Measurements from ENCODE around the gene EVC2.

Gene EVC2, protein sequence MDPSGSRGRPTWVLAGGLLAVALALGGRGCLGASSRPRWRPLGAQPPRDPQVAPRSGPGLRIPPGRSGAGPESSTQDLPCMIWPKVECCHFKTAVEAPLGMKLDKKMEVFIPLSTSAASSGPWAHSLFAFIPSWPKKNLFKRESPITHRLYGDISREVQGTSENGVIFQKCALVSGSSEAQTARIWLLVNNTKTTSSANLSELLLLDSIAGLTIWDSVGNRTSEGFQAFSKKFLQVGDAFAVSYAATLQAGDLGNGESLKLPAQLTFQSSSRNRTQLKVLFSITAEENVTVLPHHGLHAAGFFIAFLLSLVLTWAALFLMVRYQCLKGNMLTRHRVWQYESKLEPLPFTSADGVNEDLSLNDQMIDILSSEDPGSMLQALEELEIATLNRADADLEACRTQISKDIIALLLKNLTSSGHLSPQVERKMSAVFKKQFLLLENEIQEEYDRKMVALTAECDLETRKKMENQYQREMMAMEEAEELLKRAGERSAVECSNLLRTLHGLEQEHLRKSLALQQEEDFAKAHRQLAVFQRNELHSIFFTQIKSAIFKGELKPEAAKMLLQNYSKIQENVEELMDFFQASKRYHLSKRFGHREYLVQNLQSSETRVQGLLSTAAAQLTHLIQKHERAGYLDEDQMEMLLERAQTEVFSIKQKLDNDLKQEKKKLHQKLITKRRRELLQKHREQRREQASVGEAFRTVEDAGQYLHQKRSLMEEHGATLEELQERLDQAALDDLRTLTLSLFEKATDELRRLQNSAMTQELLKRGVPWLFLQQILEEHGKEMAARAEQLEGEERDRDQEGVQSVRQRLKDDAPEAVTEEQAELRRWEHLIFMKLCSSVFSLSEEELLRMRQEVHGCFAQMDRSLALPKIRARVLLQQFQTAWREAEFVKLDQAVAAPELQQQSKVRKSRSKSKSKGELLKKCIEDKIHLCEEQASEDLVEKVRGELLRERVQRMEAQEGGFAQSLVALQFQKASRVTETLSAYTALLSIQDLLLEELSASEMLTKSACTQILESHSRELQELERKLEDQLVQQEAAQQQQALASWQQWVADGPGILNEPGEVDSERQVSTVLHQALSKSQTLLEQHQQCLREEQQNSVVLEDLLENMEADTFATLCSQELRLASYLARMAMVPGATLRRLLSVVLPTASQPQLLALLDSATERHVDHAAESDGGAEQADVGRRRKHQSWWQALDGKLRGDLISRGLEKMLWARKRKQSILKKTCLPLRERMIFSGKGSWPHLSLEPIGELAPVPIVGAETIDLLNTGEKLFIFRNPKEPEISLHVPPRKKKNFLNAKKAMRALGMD

DNA sequence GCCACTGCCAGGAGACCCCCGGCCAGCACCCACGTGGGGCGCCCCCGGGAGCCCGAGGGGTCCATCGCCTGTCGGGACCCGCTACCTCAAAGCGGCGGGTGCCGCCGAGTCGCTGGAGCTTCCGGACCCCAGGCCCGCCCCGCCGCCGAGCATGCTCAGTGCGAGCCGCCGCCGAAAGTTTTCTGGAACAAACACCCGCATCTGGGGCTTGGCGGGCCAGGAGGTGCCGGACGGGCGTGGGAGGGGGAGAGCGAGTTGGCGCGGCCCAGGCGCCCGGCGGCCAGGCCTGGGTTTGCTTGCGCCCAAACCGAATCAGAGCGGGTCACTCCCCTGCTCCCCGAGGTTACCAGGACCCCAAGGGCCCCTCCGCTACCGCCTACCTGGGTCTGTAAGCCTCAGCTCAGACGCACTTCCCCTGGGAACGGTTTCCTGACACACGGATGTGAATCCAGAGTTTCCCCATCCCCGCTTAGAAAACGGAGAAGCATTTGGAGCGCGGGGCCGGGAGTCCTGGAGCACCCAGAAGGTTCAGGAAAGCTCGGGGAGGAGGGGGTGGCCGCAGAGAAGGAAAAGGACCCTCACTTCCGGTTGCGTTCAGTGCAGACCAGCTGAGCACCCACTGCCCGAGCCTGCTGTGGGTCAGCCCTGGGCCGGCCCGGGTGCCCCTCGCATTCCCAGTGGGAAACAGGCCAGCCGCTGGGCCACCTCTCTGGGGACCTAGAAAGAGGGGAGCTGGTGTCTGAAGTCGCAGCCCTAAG lies at the start of gene EVC2:
TSS of gene EVC2 (minus strand) at position 111 of the 758 bp plus-strand sequence. CDS start at position 65, 46 bp downstream.
- DNase-seq (ENCODE audit: low read depth in 2 of 2), result peak; percentile 56 to 80
- peak within 1 kb of the TSS; percentile 67 to 73 for H3K4me3 ChIP-seq (replicated peaks in 1 of 2; ENCODE audit: low read depth in 2 of 2, low read length in 2 of 2)
- TF ChIP-seq, protein P1, sequence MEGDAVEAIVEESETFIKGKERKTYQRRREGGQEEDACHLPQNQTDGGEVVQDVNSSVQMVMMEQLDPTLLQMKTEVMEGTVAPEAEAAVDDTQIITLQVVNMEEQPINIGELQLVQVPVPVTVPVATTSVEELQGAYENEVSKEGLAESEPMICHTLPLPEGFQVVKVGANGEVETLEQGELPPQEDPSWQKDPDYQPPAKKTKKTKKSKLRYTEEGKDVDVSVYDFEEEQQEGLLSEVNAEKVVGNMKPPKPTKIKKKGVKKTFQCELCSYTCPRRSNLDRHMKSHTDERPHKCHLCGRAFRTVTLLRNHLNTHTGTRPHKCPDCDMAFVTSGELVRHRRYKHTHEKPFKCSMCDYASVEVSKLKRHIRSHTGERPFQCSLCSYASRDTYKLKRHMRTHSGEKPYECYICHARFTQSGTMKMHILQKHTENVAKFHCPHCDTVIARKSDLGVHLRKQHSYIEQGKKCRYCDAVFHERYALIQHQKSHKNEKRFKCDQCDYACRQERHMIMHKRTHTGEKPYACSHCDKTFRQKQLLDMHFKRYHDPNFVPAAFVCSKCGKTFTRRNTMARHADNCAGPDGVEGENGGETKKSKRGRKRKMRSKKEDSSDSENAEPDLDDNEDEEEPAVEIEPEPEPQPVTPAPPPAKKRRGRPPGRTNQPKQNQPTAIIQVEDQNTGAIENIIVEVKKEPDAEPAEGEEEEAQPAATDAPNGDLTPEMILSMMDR (IDR thresholded peaks at IDR 0.05; ENCODE audit: low read depth, low read length), result no peak

DNA sequence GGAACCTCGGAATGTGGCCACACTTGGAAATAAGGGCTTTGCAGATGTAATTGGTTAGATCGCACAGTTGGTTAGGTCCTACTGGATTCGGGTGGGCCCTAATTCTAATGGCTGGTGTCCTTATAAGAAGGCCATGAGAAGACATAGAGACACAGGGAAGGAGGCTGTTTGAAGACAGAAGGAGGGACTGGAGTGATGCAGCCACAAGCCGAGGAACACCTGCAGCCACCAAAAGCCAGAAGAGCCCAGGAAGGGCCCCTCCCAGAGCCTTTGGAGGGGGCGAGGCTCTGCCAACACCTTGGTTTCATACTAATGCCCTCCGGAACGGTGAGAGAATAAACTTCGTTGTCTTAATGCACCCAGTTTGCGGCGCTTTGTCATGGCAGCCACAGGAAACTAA lies 49.6 kb upstream of the EVC2 start:
- no peak for DNase-seq (ENCODE audit: low read depth in 2 of 2)
- TF ChIP-seq, protein P1 (IDR thresholded peaks at IDR 0.05; ENCODE audit: low read depth, low read length), result no peak
- H3K4me3 ChIP-seq (replicated peaks in 1 of 2; ENCODE audit: low read depth in 2 of 2, low read length in 2 of 2), result no peak overlapping the region

DNA sequence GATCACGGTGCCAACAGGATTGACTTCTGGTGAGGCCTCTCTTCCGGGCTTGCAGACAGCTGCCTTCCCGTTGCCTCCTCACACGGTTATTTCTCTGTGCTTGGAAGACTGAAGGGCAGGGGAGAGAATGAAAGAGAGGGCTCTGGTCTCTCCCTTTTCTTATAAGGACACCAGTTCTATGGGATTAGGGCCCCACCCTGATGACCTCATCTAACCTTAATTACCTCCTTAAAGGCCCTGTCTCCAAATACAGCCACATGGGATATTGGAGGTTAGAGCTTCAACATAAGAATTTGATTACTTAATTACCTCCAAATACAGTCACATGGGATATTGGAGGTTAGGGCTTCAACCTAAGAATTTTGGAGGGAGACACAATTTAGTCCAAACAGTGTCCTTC lies 49.2 kb upstream of the EVC2 start:
- no peak overlapping the region for H3K4me3 ChIP-seq (replicated peaks in 1 of 2; ENCODE audit: low read depth in 2 of 2, low read length in 2 of 2)
- DNase-seq (ENCODE audit: low read depth in 2 of 2), result peak in 1 of 2 donors; percentile 31
- TF ChIP-seq, protein P1 (IDR thresholded peaks at IDR 0.05; ENCODE audit: low read depth, low read length), result no peak

DNA sequence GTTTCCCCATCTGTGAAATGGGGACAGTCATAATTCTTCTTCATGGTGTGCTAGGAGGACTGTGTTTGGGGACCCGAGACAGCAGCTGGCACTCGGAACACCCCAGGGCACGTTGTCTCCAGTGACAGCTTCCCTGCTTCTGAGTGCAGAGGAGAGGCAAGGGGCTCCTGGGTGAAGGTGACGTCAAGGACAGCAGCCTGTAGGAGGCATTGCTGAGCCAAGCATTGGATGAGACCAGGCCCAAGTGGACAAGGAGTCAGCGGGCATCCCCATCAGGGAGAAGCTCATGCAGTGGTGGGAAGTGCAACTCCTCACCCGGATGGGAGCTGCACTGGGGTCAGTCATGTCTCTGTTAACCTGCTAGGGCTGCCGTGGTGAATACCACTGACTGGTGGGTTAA lies 48.7 kb upstream of the EVC2 start:
- no peak overlapping the region for H3K4me3 ChIP-seq (replicated peaks in 1 of 2; ENCODE audit: low read depth in 2 of 2, low read length in 2 of 2)
- DNase-seq (ENCODE audit: low read depth in 2 of 2), result no peak
- TF ChIP-seq, protein P1 (IDR thresholded peaks at IDR 0.05; ENCODE audit: low read depth, low read length), result no peak

DNA sequence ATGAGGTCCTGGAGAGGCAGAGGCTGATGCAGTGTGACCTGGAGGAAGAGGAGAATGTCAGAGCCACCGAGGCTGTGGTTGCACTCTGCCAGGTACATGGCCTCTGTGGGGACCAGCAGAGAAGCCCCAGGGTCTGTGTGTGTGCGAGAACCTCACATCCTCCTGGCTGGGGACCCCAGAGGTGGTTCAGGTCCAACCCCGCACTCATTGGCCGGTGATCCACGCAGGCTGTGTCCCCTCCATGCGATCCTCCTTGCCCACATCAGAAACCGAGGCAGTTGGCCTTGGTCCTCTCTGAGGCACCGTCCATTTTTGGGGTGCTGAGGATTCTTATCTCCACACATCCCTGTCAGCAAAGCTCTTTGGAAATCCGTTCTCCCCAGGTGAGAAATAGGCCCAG lies 47.9 kb upstream of the EVC2 start:
- DNase-seq (ENCODE audit: low read depth in 2 of 2), result no peak
- no peak overlapping the region for H3K4me3 ChIP-seq (replicated peaks in 1 of 2; ENCODE audit: low read depth in 2 of 2, low read length in 2 of 2)
- TF ChIP-seq, protein P1 (IDR thresholded peaks at IDR 0.05; ENCODE audit: low read depth, low read length), result no peak

DNA sequence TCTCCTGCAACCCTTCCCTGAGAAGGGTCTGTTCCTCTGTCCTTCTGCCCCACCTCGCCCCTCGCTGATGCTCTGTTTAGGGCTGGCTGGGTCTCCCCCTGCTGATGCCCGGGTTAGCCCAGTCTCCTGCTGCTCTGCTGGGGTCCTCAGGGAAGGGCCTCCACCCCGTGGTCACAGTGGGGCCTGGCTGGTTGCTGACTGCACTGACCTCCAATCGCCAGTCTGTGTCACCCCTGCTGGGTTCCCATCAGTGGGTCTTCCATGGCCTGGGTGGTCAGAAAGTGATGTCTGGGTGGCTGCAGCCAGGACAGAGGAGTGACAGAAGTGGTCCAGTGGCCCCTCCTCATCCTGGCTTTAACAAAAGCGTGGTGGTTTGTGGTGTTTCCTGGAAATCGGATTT lies 47.3 kb upstream of the EVC2 start:
- H3K4me3 ChIP-seq (replicated peaks in 1 of 2; ENCODE audit: low read depth in 2 of 2, low read length in 2 of 2), result no peak overlapping the region
- no peak for DNase-seq (ENCODE audit: low read depth in 2 of 2)
- TF ChIP-seq, protein P1 (IDR thresholded peaks at IDR 0.05; ENCODE audit: low read depth, low read length), result no peak
